K562 (cell line): ENCODE results near the gene RNF2. TPM values are rescaled to one million over a fixed set of nuclear protein-coding genes. Genes with fewer than 3 reads are reported as not detected.
A peak's percentile ranks its signal among the peaks of the same experiment; 100 is the strongest.

Source experiments
- ATAC-seq: fragments of 200-7000 bp; cut with Tn5 transposase; 3 replicates; pipeline ENCODE4 v1.9.1; 2020; ENCODE audit warnings: moderate library complexity
- BruUV-seq: library from RNA; stranded (reverse); fragments of 400-500 nt; replicated peaks from 2 replicates; lab custom pipeline; 2021; lab: Mats Ljungman, UMichigan
- CTCF ChIA-PET: fragments of 300-600 bp; formaldehyde crosslinking; extraction: SDS; loops from one replicate; lab custom pipeline; 2021; ENCODE audit warnings: low intra/inter-chr PET ratio; lab: Yijun Ruan, JAX
- POLR2A ChIA-PET: fragments of 300-600, 350-650 bp; sonication (Branson Sonifier 250); formaldehyde crosslinking; extraction: SDS; loops from one replicate; lab custom pipeline; 2021; ENCODE audit warnings: antibody characterized with exemption, inconsistent platforms; lab: Yijun Ruan, JAX
- DNase-seq, 4 experiments: peaks; one replicate each; pipeline versions ENCODE4 v3.0.0 to v3.0.0-alpha.2; 2011 to 2018; ENCODE audit warnings: low spot score in 3 of 4, mixed read lengths in 3 of 4; ENCODE audit errors: extremely low read depth in 1 of 4
- FAIRE-seq: peaks from 2 replicates; lab custom pipeline; 2011; peaks lifted over from hg19 to GRCh38; lab: Jason Lieb, UNC
- H2AFZ ChIP-seq: 2 replicates; pipeline ENCODE4 v1.6.0; 2011; ENCODE audit warnings: low read depth, low read length, control low read depth, inconsistent platforms
- H3K27ac ChIP-seq: fragments of 200-600 bp; 3 replicates; pipeline ENCODE4 v1.8.0; 2011; ENCODE audit warnings: low read depth, mild to moderate bottlenecking, control low read depth, inconsistent platforms, low read length, moderate library complexity, mixed read lengths; ENCODE audit errors: extremely low read depth
- H3K27me3 ChIP-seq, 2 experiments: fragments of 300-600 bp in 1 of 2; 2 replicates in 1 of 2; 3 replicates in 1 of 2; pipeline versions ENCODE4 v1.6.0 to v1.8.0; 2011; ENCODE audit warnings: inconsistent platforms in 2 of 2, low read length in 2 of 2, mild to moderate bottlenecking in 1 of 2, mixed read lengths in 1 of 2, moderate library complexity in 1 of 2; ENCODE audit not compliant: control insufficient read depth in 2 of 2, insufficient read depth in 2 of 2
- H3K36me3 ChIP-seq: fragments of 300-600 bp; 3 replicates; pipeline ENCODE4 v1.8.0; 2011; ENCODE audit warnings: mild to moderate bottlenecking, low read length, inconsistent platforms; ENCODE audit not compliant: control insufficient read depth, insufficient read depth
- H3K4me1 ChIP-seq, 2 experiments: fragments of 200-600 bp in 1 of 2; replicated peaks in 1 of 2; 2 replicates in 1 of 2; 3 replicates in 1 of 2; pipeline versions ENCODE4 v1.5.1 to v1.8.0; 2011; ENCODE audit warnings: inconsistent platforms in 2 of 2, low read length in 2 of 2, mild to moderate bottlenecking in 1 of 2, mixed read lengths in 1 of 2, moderate library complexity in 1 of 2; ENCODE audit not compliant: control insufficient read depth in 2 of 2, insufficient read depth in 2 of 2
- H3K4me2 ChIP-seq: 2 replicates; pipeline ENCODE4 v1.6.1; 2011; ENCODE audit warnings: low read length, control low read depth, inconsistent platforms, mixed read lengths; ENCODE audit not compliant: insufficient read depth
- H3K4me3 ChIP-seq: fragments of 200-600 bp; sonication (generic), shearing (Covaris generic); 2 replicates; pipeline ENCODE4 v1.5.1; 2016; ENCODE audit warnings: control low read depth, inconsistent platforms
- H3K79me2 ChIP-seq: fragments of 200-600 bp; 3 replicates; pipeline ENCODE4 v1.8.0; 2011; ENCODE audit warnings: low read length, inconsistent platforms; ENCODE audit not compliant: control insufficient read depth, insufficient read depth
- H3K9ac ChIP-seq, 2 experiments: 2 replicates each; pipeline versions ENCODE4 v1.6.0 to v1.6.1; 2011; ENCODE audit warnings: low read depth in 2 of 2, low read length in 2 of 2, control low read depth in 1 of 2, inconsistent platforms in 1 of 2, mild to moderate bottlenecking in 1 of 2, mixed read lengths in 1 of 2; ENCODE audit not compliant: insufficient read depth in 1 of 2
- H3K9me1 ChIP-seq: one replicate; pipeline ENCODE4 v1.6.0; 2011; ENCODE audit warnings: inconsistent platforms, mild to moderate bottlenecking, low read length, moderate library complexity; ENCODE audit not compliant: control insufficient read depth, insufficient read depth
- H3K9me3 ChIP-seq: replicated peaks from 2 replicates; pipeline ENCODE4 v1.5.1; 2011; ENCODE audit warnings: low read depth, low read length, inconsistent platforms; ENCODE audit not compliant: control insufficient read depth, insufficient read depth
- H4K20me1 ChIP-seq: replicated peaks from 2 replicates; pipeline ENCODE4 v1.6.1; 2011; ENCODE audit warnings: low read length, inconsistent platforms, mixed read lengths; ENCODE audit not compliant: control insufficient read depth, insufficient read depth
- EWSR1 ChIP-seq: fragments of 450-650 bp; IDR thresholded peaks from 2 replicates; pipeline ENCODE4 v1.6.1; 2018; ENCODE audit warnings: borderline replicate concordance, mild to moderate bottlenecking, low read depth, moderate library complexity; ENCODE audit not compliant: partially characterized antibody
- FOSL1 ChIP-seq: fragments of 200-800 bp; sonication (Bioruptor generic); conservative IDR thresholded peaks from 2 replicates; pipeline ENCODE4 v1.6.1; 2016; ENCODE audit warnings: missing genetic modification characterization, missing compliant biosample characterization
- GTF2A2 ChIP-seq: IDR thresholded peaks from 2 replicates; pipeline ENCODE4 v1.6.1; 2016; ENCODE audit warnings: mild to moderate bottlenecking, missing genetic modification characterization, missing compliant biosample characterization
- MTF1 ChIP-seq: fragments of 250-450 bp; sonication (Bioruptor Pico); IDR thresholded peaks from 2 replicates; pipeline ENCODE4 v1.9.0; 2021; ENCODE audit warnings: moderate library complexity, mild to moderate bottlenecking, inconsistent platforms, borderline replicate concordance
- TRIM28 ChIP-seq: fragments of 450-650 bp; IDR thresholded peaks from 2 replicates; pipeline ENCODE4 v1.6.1; 2017
- ZNF766 ChIP-seq: fragments of 200-800 bp; sonication (Bioruptor generic); conservative IDR thresholded peaks from 2 replicates; pipeline ENCODE4 v1.6.1; 2016; ENCODE audit warnings: missing genetic modification characterization, missing compliant biosample characterization
- WGBS: fragments of 100-300 bp; shearing (Covaris generic); methylation state at CpG from one replicate; pipeline ENCODE4 v1.1.6; 2016; ENCODE audit warnings: low coverage, mixed read lengths; ENCODE audit not compliant: insufficient coverage; ENCODE audit errors: missing lambda C conversion rate; 5-methylcytosine and 5-hydroxymethylcytosine counted together
- in situ Hi-C: fragments of 300-500 bp; cut with MboI; formaldehyde crosslinking; loops from 4 replicates; pipeline ENCODE4 v1.15.0; 2018; ENCODE audit warnings: inconsistent platforms, mixed read lengths
- intact Hi-C: fragments of 100-400 bp; cut with micrococcal nuclease; formaldehyde crosslinking; loops from 2 replicates; pipeline ENCODE4 v1.14.2; 2022
- polyA plus RNA-seq, 8 experiments: library from polyadenylated mRNA; depleted of rRNA in 4 of 8; stranded (reverse) in 5 of 8; unstranded in 3 of 8; fragments of >200 nt; fragmentation: Nextera tagmentation in 2 of 8; fragmentation: Illumina TruSeq in 1 of 8; extraction: Ambion mirVana in 2 of 8; extraction: Trizol in 1 of 8; gene quantifications; 2 replicates each; pipeline versions ENCODE4 v1.2.1 to v1.2.3, GENCODE V29; 2011 to 2014; ENCODE audit warnings: inconsistent platforms in 1 of 8, missing spikeins in 1 of 8
- total RNA-seq, 7 experiments: library from RNA; depleted of rRNA in 6 of 7; stranded (reverse); fragments of >200 nt in 6 of 7; fragmentation: Illumina TruSeq in 2 of 7; extraction: Trizol in 2 of 7; gene quantifications; 2 replicates each; pipeline versions ENCODE4 v1.2.1 to v1.2.3, GENCODE V29; 2011 to 2021; ENCODE audit warnings: low replicate concordance in 1 of 7
- TF ChIP-seq, protein P1 (sequence below): fragments of 250-450 bp; sonication (Bioruptor Pico); IDR thresholded peaks from 2 replicates; pipeline ENCODE4 v1.4.0; 2020; ENCODE audit warnings: mild to moderate bottlenecking, moderate library complexity
- TF ChIP-seq, protein P2 (sequence below): fragments of 250-450 bp; sonication (Bioruptor Pico); IDR thresholded peaks from 2 replicates; pipeline ENCODE4 v1.8.0; 2022; ENCODE audit warnings: inconsistent platforms, mild to moderate bottlenecking, moderate library complexity, borderline replicate concordance
- TF ChIP-seq, protein P3 (sequence below): sonication (generic); formaldehyde crosslinking; IDR thresholded peaks from 2 replicates; pipeline ENCODE4 v1.8.0; 2022; ENCODE audit warnings: missing genetic modification reagents, mild to moderate bottlenecking, moderate library complexity, borderline replicate concordance

Gene RNF2
- total and polyA plus RNA-seq, 9 of the 15 experiments (the other 6 are each of a cell fraction or from before 2014, with no cell fraction given), result 7.1 to 66.5 (median 32.9) TPM

DNA sequence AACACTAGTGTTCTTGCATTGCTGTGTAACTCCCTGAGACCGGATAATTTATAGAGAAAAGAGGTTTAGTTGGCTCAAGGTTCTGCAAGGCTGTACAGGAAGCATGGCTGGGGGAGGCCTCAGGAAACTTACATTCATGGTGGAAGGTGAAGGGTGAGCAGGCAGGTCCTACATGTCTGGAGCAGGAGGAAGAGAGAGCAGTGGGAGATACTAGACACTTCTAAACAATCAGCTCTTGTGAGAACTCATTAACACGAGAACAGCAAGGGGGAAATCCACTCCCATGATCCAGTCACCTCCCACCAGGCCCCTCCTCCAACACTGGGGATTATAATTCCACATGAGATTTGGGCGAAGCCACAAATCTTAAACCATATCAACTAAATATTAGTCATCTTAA, 30.1 kb downstream of the RNF2 start:
- Histone ChIP-seq H3K4me1 (peaks cover 0 to 7% of the 10 kb centered on the region in 2 experiments; a peak in 3 of 5 replicates), H3K4me3 (no peak overlapping the region), H3K79me2 (peaks cover 87% of the 10 kb centered on the region), H3K27ac (peak overlapping the region; percentile 19; the same call in 1 of the 3 replicates), H3K9me1 (no peaks in the 10 kb centered on the region), H3K4me2 (no peak overlapping the region), H3K9me3 (no peaks in the 10 kb centered on the region), H3K9ac (no peak overlapping the region), H4K20me1 (no peaks in the 10 kb centered on the region), H2AFZ (no peak overlapping the region), H3K36me3 (peaks cover 3% of the 10 kb centered on the region; the same call in 1 of the 3 replicates), H3K27me3 (no peaks in the 10 kb centered on the region)
- POLR2A ChIA-PET, result interaction anchor here (1.0 kb wide), 1 partner anchor 13 kb away, joined by 3 read pairs; no protein-coding TSS in a partner anchor
- FAIRE-seq (peak; percentile 49), ATAC-seq (peak; percentile 25; the same call in 2 of the 3 replicates), DNase-seq (no peak)
- no TSS peak for BruUV-seq
- in situ Hi-C loops (no loop called here), intact Hi-C loops (no loop called here)
- WGBS, result 66% methylated on average over 3 of the region's 3 CpGs
- 0 out of 2 replicates have a peak, but pooled peaks have one; percentile 47 for TF ChIP-seq ZNF766 (CRISPR knock-in tag)
- TF ChIP-seq TRIM28, result 0 out of 2 replicates have a peak, but pooled peaks have one; percentile 33
- no peak for TF ChIP-seq GTF2A2 (tag)
- CTCF ChIA-PET, result no interaction called here

DNA sequence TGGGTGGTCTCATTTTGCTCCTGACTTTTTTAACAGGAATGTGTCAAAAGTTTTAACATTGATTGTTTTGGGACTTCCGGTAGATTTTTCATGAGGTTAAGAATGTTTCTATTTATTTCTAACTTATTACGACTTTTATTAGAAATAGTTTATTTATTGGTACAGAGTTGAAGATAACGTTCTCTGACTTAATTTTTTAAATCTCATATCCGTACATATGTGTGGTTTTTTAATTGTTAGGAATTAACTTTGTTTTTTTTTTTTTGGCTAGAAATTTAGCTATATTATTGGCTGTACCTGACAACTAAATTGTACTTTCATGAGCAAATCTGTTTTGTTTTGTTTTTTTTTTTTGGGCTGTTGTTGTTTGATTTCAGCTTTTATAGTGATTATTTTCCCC, 32.0 kb downstream of the RNF2 start:
- Histone ChIP-seq H3K9me1 (no peaks in the 10 kb centered on the region), H3K4me2 (no peak overlapping the region), H3K27ac (no peak overlapping the region), H3K9me3 (no peaks in the 10 kb centered on the region), H3K79me2 (peaks cover 84% of the 10 kb centered on the region), H2AFZ (no peak overlapping the region), H3K27me3 (no peaks in the 10 kb centered on the region), H3K4me3 (no peak overlapping the region), H4K20me1 (no peaks in the 10 kb centered on the region), H3K36me3 (no peaks in the 10 kb centered on the region), H3K9ac (no peak overlapping the region), H3K4me1 (peaks cover 0 to 9% of the 10 kb centered on the region in 2 experiments; a peak in 3 of 5 replicates)
- DNase-seq (no peak), ATAC-seq (no peak), FAIRE-seq (peak; percentile 44)
- no TSS peak for BruUV-seq
- WGBS, result 79% methylated on average over 4 of the region's 4 CpGs
- POLR2A ChIA-PET, result interaction anchor here (0.9 kb wide), 1 partner anchor 22 kb away, joined by 5 read pairs; no protein-coding TSS in a partner anchor
- in situ Hi-C loops, result no loop called here
- CTCF ChIA-PET, result no interaction called here
- intact Hi-C loops, result no loop called here
- no peak for TF ChIP-seq FOSL1 (tag)
- TF ChIP-seq, protein P1, sequence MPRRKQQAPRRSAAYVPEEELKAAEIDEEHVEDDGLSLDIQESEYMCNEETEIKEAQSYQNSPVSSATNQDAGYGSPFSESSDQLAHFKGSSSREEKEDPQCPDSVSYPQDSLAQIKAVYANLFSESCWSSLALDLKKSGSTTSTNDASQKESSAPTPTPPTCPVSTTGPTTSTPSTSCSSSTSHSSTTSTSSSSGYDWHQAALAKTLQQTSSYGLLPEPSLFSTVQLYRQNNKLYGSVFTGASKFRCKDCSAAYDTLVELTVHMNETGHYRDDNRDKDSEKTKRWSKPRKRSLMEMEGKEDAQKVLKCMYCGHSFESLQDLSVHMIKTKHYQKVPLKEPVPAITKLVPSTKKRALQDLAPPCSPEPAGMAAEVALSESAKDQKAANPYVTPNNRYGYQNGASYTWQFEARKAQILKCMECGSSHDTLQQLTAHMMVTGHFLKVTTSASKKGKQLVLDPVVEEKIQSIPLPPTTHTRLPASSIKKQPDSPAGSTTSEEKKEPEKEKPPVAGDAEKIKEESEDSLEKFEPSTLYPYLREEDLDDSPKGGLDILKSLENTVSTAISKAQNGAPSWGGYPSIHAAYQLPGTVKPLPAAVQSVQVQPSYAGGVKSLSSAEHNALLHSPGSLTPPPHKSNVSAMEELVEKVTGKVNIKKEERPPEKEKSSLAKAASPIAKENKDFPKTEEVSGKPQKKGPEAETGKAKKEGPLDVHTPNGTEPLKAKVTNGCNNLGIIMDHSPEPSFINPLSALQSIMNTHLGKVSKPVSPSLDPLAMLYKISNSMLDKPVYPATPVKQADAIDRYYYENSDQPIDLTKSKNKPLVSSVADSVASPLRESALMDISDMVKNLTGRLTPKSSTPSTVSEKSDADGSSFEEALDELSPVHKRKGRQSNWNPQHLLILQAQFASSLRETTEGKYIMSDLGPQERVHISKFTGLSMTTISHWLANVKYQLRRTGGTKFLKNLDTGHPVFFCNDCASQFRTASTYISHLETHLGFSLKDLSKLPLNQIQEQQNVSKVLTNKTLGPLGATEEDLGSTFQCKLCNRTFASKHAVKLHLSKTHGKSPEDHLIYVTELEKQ, result no peak
- TF ChIP-seq, protein P2, sequence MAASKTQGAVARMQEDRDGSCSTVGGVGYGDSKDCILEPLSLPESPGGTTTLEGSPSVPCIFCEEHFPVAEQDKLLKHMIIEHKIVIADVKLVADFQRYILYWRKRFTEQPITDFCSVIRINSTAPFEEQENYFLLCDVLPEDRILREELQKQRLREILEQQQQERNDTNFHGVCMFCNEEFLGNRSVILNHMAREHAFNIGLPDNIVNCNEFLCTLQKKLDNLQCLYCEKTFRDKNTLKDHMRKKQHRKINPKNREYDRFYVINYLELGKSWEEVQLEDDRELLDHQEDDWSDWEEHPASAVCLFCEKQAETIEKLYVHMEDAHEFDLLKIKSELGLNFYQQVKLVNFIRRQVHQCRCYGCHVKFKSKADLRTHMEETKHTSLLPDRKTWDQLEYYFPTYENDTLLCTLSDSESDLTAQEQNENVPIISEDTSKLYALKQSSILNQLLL, result peak; percentile 60; the same call in 1 of the 2 replicates
- peak; percentile 77; the same call in 1 of the 2 replicates for TF ChIP-seq MTF1
- TF ChIP-seq, protein P3, sequence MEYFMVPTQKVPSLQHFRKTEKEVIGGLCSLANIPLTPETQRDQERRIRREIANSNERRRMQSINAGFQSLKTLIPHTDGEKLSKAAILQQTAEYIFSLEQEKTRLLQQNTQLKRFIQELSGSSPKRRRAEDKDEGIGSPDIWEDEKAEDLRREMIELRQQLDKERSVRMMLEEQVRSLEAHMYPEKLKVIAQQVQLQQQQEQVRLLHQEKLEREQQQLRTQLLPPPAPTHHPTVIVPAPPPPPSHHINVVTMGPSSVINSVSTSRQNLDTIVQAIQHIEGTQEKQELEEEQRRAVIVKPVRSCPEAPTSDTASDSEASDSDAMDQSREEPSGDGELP (CRISPR knock-in tag), result no peak
- TF ChIP-seq EWSR1, result no peak
